GM21360 (cell line): ENCODE measurements around the gene MBD3.
A peak's percentile ranks its signal among the peaks of the same experiment; 100 is the strongest.

Experiments used
- ATAC-seq: cut with Tn5 transposase; IDR thresholded peaks from one replicate; pipeline ENCODE4 v1.9.1; 2021; ENCODE audit warnings: mild to moderate bottlenecking, moderate library complexity; ENCODE audit not compliant: unreplicated experiment

The MBD3 gene

GRCh38 chr19:1619703-1620102 lies 27.0 kb upstream of the MBD3 start:
- no peak for ATAC-seq

GRCh38 chr19:1619094-1619439 lies 26.4 kb upstream of the MBD3 start:
- ATAC-seq = no peak

DNA sequence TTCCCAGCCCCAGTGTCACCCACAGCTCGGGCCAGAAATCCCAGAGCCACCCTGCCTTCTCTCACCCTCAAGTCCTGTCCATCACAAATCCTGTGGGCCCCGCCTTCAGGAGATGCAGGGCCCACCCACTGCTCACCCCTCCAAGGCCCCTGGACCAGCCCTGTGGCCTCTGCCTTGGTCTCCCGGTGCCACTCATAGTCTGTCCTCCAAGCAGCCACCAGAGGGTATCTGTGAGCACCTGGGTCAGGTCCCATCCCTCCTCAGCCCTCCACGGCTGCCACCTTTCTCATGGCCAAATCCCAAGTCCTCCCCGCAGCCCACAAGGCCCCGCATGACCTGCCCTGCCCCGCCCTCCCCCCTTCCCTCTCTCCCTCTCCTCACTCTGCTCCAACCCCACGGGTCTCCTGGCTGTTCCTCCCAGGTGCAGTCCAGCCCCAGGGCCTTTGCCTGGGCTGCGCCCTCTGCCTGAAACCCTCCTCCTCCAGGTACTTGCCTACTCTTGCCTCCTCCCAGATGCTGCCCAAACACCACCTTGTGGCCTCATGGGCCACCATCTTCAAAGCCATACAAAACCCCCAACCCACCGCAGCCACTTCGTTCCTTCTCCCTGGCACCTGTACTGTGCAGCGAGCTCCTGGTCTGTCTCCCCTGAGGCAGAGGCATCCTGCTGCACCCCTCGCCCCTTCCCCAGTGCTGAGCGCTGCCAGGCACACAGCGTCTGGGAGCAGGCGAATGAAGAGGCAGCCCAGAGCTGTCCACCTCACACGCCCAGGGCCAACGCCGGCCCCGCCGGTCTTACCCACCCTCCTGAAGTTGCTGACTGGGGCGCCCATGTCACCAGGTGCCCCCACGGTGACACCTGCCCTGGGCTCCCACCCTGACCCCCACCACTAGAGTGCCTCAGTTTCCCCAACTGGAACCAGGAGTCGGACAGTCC lies 25.8 kb upstream of the MBD3 start:
- ATAC-seq = no peak

- ATAC-seq = no peak
Measured at GRCh38 chr19:1616875-1617274, 24.2 kb upstream of the MBD3 start.

DNA sequence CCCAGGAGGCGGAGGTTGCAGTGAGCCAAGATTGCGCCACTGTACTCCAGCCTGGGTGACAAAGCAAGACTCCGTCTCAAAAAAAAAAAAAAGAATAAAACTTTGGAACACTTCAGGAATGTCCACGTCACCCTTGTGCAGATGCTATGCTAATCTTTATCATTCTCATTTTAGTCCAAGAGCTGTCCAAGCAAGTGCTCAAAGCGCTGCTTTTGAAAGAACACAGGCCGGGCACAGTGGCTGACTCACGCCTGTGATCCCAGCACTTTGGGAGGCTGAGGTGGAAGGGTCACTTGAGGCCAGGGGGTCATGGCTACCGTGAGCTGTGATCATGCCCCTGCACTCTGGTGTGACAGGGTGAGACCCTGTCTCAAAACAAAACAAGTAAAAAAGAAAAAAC lies 23.7 kb upstream of the MBD3 start:
- ATAC-seq = no peak

DNA sequence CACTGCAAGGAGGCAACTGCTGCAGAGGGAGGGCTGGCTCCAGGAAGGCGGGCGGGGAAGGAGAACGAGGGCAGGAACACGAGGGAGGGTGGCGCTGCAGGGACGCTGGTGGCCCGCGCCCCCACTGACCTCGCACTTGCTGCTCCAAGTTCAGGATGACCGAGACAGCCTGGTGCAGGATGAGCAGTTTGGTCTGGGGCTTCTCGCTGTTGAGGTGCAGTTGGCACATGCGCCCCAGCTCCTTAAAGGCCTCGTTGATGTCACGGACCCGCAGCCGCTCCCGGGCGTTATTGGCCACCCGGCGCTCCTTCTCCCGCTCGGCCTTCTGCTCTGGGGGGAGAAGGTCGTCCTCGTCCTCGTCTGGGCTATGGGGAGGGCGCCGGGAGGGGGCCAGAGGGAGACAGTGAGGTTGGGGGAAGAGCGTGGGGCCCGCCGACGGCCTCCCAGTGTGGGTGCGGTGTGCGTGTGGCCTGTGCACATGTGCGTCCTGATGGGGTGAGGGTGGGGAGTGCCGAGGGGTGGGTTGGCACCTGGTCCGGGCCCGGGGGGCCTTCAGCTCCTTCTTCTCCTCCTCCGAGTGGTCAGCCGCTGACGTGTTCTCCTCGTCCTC lies 22.6 kb upstream of the MBD3 start:
- ATAC-seq = no peak

- no peak for ATAC-seq
Measured at GRCh38 chr19:1613808-1614570, 21.3 kb upstream of the MBD3 start.

- no peak for ATAC-seq
Measured at GRCh38 chr19:1613146-1613545, 20.5 kb upstream of the MBD3 start.

DNA sequence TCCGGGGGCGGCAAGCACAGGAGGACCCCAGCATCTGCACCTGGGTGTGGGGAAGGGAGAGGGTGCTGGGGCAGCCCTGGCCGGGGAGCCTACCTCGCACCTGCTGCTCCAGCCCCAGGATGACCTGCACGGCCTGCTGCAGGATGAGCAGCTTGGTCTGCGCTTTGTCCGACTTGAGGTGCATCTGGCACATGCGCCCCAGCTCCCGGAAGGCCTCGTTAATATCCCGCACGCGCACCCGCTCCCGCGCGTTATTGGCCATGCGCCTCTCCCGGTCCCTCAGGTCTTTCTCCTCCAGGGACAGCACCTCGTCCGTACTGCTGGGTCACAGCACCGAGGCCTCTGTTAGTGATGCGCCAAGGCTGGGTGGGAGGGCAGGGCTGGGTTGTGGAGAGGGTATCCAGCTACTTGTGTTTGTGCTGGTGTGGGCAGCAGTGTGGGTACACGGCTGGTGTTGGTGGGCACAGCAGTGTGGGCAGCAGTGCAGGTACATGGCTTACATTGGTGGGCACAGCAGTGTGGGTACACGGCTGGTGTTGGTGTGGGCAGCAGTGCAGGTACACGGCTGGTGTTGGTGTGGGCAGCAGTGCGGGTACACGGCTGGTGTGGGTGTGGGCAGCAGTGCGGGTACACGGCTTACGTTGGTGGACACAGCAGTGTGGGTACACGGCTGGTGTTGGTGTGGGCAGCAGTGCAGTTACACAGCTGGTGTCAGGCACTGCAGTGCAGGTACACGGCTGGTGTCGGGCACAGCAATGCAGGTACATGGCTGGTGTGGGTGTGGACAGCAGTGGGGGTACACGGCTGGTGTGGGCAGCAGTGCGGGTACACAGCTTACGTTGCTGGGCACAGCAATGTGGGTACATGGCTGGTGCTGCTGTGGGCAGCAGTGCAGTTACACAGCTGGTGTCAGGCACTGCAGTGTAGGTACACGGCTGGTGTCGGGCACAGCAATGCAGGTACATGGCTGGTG lies 19.7 kb upstream of the MBD3 start:
- ATAC-seq = no peak

GRCh38 chr19:1611353-1611752 lies 18.7 kb upstream of the MBD3 start:
- no peak for ATAC-seq

GRCh38 chr19:1610579-1610978 lies 17.9 kb upstream of the MBD3 start:
- no peak for ATAC-seq

GRCh38 chr19:1609680-1610474 lies 17.2 kb upstream of the MBD3 start:
- ATAC-seq = no peak

GRCh38 chr19:1609103-1609396 lies 16.4 kb upstream of the MBD3 start:
- ATAC-seq = no peak

- ATAC-seq = no peak
Measured at GRCh38 chr19:1608359-1609102, 15.9 kb upstream of the MBD3 start.

DNA sequence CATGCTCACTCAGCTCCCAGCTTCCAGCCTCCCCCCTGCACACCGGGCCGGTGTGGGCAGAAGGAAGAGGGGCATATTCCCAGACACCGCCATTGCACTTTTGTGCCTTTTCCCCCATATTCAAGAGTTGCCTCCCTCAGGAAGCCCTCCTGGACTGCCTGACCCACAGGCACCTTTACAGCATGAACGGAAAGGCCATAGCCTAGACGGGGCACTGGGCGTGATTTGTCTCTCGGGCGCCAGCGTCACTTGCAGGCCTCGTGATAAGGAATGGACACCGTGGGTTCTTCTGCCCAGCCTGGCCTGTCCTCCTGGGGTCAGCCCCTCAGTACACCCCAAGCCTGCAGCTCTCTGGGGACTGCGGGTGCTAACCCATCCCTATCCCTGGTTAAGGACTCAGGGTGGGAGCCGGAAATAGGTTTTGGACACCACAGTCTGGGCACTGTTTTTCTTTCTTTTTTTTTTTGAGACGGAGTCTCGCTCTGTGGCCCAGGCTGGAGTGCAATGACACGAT lies 13.5 kb upstream of the MBD3 start:
- ATAC-seq = no peak

GRCh38 chr19:1605236-1606137 lies 12.8 kb upstream of the MBD3 start, which contains the start of gene UQCR11:
Gene UQCR11 (minus strand): TSS chr19:1605462. CDS start chr19:1605409, 53 bp downstream.
- peak; percentile 79 for ATAC-seq

GRCh38 chr19:1602091-1602707 lies 9.5 kb upstream of the MBD3 start:
- no peak for ATAC-seq
